HG03064 (cell line): ENCODE measurements around the gene ATP4A.
"Not testable (repeated sequence)": the region's sequence is repeated elsewhere in the genome, so short reads cannot be mapped to it uniquely, and the experiment has no call there.

Source experiments
- ATAC-seq: cut with Tn5 transposase; IDR thresholded peaks from one replicate; pipeline ENCODE4 v1.9.1; 2021; ENCODE audit warnings: low read depth; ENCODE audit not compliant: unreplicated experiment

ATP4A gene

GRCh38 chr19:35563207-35563829 is at the start of gene ATP4A:
TSS of gene ATP4A (minus strand) at chr19:35563658. CDS start at chr19:35563629, 29 bp downstream.
- no peak for ATAC-seq

DNA sequence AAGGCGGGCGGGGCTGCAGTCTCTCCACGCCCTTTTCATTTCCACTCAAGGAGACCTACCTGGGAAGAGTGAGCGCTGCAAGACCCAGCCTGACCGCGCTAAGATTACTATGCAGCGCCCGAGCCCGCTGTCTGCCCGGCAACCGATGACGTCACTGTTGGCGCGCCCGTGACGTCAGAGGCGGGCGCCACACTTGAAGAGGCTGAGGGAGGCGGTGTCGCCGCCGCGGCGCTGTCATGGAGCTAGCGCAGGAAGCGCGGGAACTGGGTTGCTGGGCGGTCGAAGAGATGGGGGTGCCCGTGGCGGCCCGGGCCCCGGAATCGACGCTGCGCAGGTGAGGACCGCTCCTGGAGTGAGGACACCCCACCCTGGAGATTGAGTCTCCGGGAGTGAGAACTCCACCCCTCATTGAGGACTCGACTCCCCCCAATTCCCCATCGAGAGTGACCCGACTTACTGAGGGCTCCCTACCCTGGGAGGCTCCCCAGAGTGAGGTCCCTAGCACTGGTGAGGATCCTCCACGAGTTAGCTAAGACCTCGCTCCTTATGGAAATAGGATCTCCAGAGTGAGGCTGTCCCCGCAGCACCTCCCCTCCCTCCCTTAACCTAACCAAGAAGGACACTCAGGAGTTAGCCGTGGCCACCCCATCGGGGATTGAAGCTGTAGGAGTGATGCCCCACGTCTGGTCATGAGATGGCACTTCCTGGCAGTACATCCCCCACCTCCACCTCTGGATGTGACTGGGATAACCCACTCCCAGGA is 49.3 kb upstream of the ATP4A start, which contains the start of gene HAUS5:
Gene HAUS5, plus strand, starts transcription at position 177 of the 763 bp plus-strand sequence. Its CDS starts 60 bp downstream, at position 237.
- peak; percentile 59 for ATAC-seq

- no peak for ATAC-seq
Observed at GRCh38 chr19:35612224-35612558, 48.7 kb upstream of the ATP4A start.

DNA sequence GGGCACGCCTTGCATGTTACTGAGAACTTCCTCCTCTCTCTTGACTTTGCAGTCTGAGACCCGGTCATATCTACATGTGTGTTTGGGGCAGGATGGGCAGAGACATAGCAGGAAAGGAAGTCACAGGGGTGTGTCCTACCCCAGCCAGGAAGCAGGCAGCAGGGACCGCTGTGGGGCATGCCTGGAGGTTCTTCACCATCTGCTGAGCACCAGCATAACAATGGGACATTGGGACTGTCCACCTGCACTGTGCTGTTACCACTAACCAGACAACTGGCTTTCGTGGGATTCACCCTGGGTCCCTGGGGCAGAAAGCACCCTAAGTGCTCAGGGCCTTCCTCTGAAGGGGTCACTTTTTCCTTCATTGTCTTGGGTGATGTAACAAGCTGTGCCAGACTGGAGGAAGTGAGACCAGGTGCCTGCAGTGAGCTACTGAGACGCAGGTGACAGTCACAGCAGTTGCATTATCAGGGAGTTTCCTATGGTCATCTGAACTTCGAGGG is 46.4 kb upstream of the ATP4A start:
- no peak for ATAC-seq

- no peak for ATAC-seq
Observed at GRCh38 chr19:35608251-35608650, 44.8 kb upstream of the ATP4A start.

GRCh38 chr19:35607661-35608060 is 44.2 kb upstream of the ATP4A start:
- no peak for ATAC-seq

- not testable (repeated sequence) for ATAC-seq
Observed at GRCh38 chr19:35607170-35607569, 43.7 kb upstream of the ATP4A start.

- not testable (repeated sequence) for ATAC-seq
Observed at GRCh38 chr19:35604436-35604835, 41.0 kb upstream of the ATP4A start.

DNA sequence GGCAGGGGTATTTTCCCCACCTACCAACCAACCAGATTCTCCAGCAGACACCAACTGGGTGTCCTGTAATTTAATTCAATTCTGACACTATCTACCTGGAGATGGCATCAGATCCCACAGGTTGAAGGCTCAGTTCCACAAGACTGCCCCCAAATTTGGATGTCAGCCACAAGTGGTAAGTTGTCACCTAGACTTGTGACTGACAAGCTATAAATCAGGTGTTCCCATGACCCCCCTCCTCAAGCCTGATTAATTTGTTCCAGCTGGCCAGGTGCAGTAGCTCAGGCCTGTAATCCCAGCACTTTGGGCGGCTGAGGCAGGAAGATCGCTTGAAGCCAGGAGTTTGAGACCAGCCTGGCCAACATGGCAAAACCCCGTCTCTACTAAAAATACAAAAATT is 38.5 kb upstream of the ATP4A start:
- ATAC-seq, result no peak

GRCh38 chr19:35596366-35596999 is 33.0 kb upstream of the ATP4A start:
- peak; percentile 67 for ATAC-seq

DNA sequence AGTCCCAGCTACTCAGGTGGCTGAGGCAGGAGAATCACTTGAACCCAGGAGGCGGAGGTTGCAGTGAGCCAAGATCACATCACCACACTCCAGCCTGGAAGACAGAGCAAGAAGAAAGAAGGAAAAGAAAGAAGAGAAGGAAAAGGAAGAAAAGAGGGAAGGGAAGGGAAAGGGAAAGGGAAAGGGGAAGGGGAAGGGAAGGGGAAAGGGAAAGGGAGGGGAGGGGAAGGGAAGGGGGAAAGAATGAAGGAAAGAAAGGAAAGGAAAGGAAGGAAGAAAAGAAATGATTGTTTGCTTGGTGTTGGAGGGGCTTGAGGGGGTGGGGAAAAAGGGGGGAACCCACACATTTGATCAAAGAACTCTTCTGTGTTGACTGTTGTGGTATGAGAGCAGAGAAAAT is 32.5 kb upstream of the ATP4A start:
- ATAC-seq, result no peak

- not testable (repeated sequence) for ATAC-seq
Observed at GRCh38 chr19:35595026-35595425, 31.6 kb upstream of the ATP4A start.

DNA sequence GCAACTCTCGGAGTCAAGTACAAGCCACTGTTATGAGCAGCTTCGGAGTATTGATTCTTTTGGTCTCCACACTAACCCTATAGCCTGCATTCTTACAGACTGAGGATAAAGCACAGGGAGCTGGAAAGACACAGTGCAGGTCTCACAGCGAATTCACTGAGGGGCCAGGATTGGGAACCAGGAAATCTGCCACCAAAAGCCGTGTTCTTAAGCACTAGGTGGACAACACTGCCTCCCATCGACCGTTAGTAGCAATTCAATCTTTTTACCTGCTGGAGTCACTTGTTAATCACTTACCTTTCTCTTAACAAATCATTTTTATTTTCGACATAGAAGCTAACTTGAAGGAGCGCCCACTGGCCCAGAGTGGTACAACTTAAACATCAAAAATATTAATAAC is 28.8 kb upstream of the ATP4A start:
- no peak for ATAC-seq

GRCh38 chr19:35590875-35591274 is 27.4 kb upstream of the ATP4A start:
- no peak for ATAC-seq

- ATAC-seq, result no peak
Observed at GRCh38 chr19:35587321-35587720, 23.9 kb upstream of the ATP4A start.

- no peak for ATAC-seq
Observed at GRCh38 chr19:35585848-35586247, 22.4 kb upstream of the ATP4A start, which contains the start of gene PMIS2. TSS of gene PMIS2 (plus strand) at chr19:35586173. CDS start at chr19:35586260, 87 bp downstream.

- ATAC-seq, result no peak
Observed at GRCh38 chr19:35582760-35583159, 19.3 kb upstream of the ATP4A start.

GRCh38 chr19:35578707-35579106 is 15.2 kb upstream of the ATP4A start:
- ATAC-seq, result no peak

DNA sequence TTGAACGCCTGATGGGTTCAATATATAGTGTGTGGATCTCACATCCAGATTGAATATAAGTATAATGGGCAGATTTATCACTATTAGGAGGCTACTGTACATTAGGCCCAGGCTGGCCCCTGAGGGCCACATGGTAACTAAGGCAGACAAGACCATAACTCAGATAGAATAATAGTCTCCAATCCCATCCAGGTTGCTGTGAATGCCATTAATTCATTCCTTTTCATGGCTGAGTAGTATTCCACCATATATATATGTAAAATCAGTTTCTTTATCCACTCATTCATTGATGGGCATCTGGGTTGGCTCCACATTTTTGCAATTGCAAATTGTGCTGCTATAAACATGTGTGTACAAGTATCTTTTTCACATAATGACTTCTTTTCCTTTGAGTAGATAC is 14.5 kb upstream of the ATP4A start:
- ATAC-seq, result no peak

DNA sequence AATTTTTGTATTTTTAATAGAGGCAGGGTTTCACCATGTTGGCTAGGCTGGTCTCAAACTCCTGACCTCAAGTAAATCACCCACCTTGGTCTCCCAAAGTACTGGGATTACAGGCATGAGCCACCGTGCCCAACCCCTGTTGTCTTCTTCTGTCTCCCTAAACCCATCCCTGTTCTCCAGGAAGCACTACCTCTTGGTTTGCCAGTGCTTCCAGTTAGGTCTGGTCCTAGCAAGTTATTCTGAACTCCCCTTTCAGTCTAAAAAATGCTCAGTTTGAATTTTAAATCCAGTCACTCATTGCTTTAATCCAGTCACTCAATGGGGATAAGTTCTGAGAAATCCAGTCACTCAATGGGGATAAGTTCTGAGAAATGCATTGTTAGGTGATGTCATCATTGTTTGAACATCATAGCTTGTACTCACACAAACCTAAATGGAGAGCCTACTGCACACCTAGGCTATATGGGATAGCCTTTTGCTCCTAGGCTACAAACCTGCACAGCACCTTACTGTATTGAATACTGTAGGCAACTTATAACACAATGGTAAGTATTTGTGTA is 8.0 kb upstream of the ATP4A start:
- no peak for ATAC-seq

GRCh38 chr19:35569281-35569781 is 5.9 kb upstream of the ATP4A start:
- ATAC-seq, result no peak
